WI38 (cell line): ENCODE data around the gene SYTL1.

Source experiments
- H3K4me3 ChIP-seq: 2 replicates; pipeline ENCODE4 v1.5.1; 2011; ENCODE audit warnings: low read depth, mild to moderate bottlenecking, control low read depth, low read length
- TF ChIP-seq, protein P1 (sequence below): IDR thresholded peaks from 2 replicates; pipeline ENCODE4 v1.5.1; 2012; ENCODE audit warnings: low read depth, mild to moderate bottlenecking, control low read depth, low read length

The SYTL1 gene

DNA sequence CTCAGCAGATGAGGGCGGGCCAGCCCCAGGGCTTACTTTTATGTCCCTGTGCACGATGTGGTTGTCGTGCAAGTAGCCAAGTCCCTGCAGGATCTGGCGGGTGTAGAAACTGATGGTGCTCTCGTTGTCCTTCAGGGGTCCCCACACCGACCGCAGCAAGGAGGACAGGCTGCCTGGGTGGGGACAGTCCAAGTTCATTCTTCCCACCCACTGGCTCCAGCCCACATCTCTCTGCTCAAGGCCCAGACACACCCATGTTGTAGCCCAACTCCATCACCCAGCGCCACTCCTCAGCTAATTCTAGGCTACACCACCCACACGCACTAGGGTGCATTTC is 18.0 kb downstream of the SYTL1 start:
- H3K4me3 ChIP-seq, result no peak overlapping the region
- TF ChIP-seq, protein P1, sequence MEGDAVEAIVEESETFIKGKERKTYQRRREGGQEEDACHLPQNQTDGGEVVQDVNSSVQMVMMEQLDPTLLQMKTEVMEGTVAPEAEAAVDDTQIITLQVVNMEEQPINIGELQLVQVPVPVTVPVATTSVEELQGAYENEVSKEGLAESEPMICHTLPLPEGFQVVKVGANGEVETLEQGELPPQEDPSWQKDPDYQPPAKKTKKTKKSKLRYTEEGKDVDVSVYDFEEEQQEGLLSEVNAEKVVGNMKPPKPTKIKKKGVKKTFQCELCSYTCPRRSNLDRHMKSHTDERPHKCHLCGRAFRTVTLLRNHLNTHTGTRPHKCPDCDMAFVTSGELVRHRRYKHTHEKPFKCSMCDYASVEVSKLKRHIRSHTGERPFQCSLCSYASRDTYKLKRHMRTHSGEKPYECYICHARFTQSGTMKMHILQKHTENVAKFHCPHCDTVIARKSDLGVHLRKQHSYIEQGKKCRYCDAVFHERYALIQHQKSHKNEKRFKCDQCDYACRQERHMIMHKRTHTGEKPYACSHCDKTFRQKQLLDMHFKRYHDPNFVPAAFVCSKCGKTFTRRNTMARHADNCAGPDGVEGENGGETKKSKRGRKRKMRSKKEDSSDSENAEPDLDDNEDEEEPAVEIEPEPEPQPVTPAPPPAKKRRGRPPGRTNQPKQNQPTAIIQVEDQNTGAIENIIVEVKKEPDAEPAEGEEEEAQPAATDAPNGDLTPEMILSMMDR, result no peak

DNA sequence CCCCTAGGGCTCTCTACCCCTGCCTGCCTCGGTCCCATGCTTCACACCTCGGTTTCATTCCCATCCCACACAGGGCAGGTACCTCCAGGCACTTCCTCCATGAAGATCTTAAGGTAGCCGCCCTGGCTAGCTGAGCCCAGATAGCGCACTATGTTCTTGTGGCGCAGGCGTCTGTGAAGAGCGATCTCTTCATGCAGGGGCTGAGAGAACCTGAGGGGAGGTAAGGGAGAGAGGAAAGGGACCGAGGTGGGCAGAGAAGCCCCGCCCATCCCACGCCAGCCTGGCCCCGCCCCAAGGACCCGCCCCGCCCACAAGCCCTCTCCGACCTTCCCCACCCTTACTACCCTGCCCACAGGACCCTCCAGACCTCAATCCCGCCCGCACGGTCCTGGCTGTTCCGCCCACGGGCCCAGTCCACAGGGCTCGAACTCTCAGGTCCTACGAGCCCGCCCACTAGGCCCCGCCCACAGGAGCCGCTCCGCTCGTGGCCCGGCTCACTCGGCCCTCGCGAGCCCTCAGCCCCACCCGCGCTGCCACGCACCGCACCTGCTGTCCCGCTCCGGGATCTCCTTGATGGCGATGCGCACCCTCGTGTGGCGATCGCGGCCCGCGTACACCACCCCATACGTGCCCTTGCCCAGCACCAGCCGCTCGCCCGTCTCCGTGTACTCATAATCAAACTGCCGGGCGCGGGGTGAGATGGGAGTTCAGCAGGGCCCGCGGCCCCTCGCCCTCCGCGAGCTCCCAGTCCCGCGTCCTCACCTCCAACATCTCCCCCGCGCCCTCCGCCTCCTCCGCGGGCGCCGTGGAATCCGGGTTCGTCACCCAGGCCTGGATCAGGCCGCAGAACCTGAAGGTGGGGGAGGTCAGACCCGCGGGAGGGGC is 18.6 kb downstream of the SYTL1 start:
- TF ChIP-seq, protein P1, result no peak
- H3K4me3 ChIP-seq, result no peak overlapping the region

DNA sequence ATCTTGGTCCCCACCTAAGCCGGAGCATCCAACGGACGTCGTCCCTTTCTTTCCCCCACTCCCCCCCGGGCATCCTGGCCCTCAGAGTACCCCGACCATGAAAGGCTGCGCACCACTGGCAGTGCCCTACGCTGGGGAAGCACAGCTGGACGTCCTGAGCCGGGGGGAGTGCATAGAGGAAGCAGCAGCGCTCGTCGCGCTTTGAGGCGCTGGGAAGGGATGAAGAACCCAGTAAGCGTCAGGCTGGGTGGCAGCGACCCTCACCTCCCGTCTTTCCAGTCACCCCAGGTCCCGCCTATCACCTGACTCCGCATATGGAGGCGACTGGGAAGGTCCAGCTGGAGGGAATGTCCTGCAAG is 19.2 kb downstream of the SYTL1 start:
- TF ChIP-seq, protein P1, result no peak
- H3K4me3 ChIP-seq, result no peak overlapping the region

DNA sequence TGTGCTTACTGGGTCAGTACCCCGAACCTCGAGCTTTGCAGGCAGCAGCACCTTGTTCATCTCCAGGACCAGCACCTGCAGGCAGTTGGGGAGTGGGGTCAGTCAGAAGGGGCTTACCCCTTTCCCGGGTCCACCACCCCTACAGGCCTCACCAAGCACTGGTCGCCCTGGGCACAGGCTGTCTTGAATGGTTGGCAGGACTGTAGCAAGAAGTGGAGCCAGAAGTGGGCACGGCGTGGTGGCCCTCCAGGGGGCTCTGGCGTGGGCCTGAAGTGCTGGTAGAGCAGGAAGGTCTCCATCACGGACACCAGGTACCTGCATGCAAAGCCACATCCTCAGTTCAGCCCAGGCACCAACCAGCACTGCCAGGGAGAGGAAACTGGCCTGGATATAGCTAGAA is 19.7 kb downstream of the SYTL1 start:
- TF ChIP-seq, protein P1, result no peak
- no peak overlapping the region for H3K4me3 ChIP-seq

DNA sequence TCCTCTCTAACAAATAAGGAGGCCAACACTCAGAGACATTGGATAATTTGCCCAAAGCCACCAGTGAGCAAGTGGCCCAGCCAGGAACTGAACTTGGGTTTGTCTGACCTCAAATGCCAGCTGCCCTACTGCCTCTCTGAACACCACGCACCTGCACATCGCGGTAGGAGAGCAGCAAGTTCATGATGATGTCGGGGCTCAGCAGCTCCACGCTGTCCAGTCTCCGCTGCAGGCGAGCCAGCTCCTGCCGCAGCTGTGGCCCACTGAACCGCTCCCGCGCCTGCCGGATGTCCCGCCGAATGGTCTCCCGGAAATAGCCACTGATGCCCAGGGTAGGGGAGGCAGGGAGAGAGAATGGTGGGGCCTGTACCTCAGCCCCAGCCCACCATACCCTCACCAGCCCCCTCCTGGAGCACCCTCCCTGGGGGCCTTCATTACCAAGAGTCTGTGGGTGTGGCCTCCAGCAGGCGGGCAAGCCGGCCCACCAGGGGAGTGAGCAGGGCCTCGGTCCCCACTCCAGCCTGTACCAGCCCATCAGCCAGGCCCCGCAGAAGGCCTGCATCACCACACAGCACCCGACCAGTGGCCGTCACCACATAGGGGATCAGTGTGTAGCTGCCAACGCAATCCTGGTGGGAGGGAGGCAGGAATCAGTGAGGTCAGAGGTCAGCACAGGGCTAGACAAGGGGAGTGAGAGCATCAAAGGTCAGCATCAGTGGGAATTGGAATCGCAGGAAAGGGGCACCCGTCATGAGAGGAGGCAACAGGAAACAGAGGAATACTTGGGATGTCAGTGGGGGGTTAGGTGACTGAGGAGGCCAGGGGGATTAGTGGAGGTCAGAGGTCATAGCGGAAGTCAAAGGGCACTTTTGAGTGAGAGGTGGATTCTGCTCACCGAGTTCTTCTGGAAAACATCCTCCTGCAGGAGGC is 22.2 kb downstream of the SYTL1 start:
- TF ChIP-seq, protein P1, result no peak
- H3K4me3 ChIP-seq, result no peak overlapping the region

DNA sequence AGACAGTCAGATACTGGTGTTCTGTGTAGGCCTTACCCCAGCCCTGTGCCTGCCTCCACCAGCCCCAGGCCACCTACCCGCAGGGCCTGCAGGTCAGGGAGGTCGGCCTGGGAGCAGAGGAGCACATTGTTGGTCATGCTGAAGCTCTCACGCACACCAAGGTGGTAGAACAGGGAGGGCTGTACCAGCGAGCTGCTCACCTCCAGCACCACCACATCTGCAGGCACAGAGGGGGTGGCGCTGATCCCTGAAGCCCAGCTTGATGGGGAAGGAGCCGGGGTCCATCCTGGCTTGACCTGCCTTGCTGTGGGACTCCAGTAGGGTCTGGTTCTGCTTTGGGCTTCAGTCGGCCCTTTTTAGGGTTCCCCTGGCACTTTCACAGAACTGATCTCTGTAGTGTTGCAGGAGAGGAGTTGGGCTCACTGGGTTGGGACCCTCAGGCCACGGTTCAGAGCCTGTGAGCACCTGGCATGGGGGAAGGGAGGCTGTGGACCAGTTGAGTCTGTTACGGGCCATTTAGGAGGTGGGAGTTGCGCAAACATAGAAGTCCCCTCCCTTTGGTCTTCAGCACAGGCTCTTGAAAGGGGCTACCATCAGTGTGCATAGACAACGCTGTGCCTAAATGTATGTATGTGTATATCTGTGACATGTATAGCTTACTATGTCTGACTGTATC is 23.0 kb downstream of the SYTL1 start:
- TF ChIP-seq, protein P1, result no peak
- peak overlapping the region; percentile 61 for H3K4me3 ChIP-seq
